Tibial artery (tissue), 4 donors: ENCODE results near the gene VKORC1L1.
"Not testable (repeated sequence)": the region's sequence is repeated elsewhere in the genome, so short reads cannot be mapped to it uniquely, and the experiment has no call there.

ENCODE experiments used
- DNase-seq, 2 donors: peaks; one replicate each; pipeline ENCODE4 v3.0.0-alpha.2; 2019
- H3K27ac ChIP-seq, 2 donors: fragments of 200-600 bp; sonication (generic) in 1 of 2; 1 replicate in 1 of 2; 2 replicates in 1 of 2; pipeline ENCODE4 v1.5.1; 2018 to 2019; ENCODE audit warnings: mild to moderate bottlenecking in 1 of 2
- H3K27me3 ChIP-seq, 2 donors: fragments of 200-600 bp; sonication (generic) in 1 of 2; one replicate each; pipeline versions ENCODE4 v1.5.1 to v1.6.0; 2016 to 2019
- H3K36me3 ChIP-seq, 3 donors: fragments of 200-600 bp; sonication (generic) in 2 of 3; one replicate each; pipeline ENCODE4 v1.5.1; 2016 to 2019; ENCODE audit warnings: mild to moderate bottlenecking in 2 of 3
- H3K4me1 ChIP-seq, 4 donors: fragments of 200-600 bp; sonication (generic) in 2 of 4; 1 replicate in 3 of 4; 2 replicates in 1 of 4; pipeline ENCODE4 v1.5.1; 2016 to 2019
- H3K4me3 ChIP-seq, 2 donors: fragments of 200-600 bp; sonication (generic) in 1 of 2; 1 replicate in 1 of 2; 2 replicates in 1 of 2; pipeline ENCODE4 v1.5.1; 2018 to 2019; ENCODE audit warnings: mild to moderate bottlenecking in 2 of 2
- H3K9me3 ChIP-seq, 3 donors: fragments of 200-600 bp; sonication (generic) in 1 of 3; one replicate each; pipeline ENCODE4 v1.5.1; 2016 to 2019
- intact Hi-C: fragments of 100-400 bp; cut with DNase I; formaldehyde crosslinking; loops from one replicate; pipeline ENCODE4 v1.15.0; 2023; ENCODE audit warnings: low total_unique reads
- TF ChIP-seq, protein P1 (sequence below), 2 experiments: fragments of 200-600 bp in 1 of 2; fragments of 450-650 bp in 1 of 2; IDR thresholded peaks; one replicate each; pipeline ENCODE4 v1.5.1; 2017 to 2019; ENCODE audit warnings: antibody characterized with exemption in 2 of 2, mild to moderate bottlenecking in 1 of 2, moderate library complexity in 1 of 2

VKORC1L1 gene

DNA sequence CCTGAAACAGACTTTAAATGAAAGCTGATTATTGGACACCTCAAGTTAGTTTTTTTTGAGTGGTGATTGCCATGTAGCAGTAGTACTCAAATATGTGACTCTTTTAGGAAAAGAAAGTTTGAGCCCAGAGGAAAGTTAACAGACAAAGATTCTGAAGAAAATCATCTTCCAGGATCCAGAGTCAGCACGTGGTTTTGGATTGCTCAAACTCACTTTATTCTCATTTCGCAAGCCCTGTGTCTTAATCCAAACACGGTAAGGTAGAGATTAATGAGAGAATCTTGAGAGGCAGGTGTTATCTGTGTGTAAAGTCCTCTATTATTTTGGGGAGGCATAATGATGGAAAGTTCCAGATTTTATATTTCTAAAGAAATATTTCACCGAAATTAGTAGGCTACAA is 2.8 kb downstream of the VKORC1L1 start:
- DNase-seq, H3K27ac ChIP-seq, H3K4me3 ChIP-seq, H3K36me3 ChIP-seq, H3K9me3 ChIP-seq, H3K27me3 ChIP-seq: not testable (repeated sequence)
- intact Hi-C loops: loop anchor here (10.0 kb wide), 1 partner anchor 99 kb away; no protein-coding TSS in a partner anchor
- peaks cover 0 to 17% (median 5%) of the 10 kb centered on the region in 4 donors for H3K4me1 ChIP-seq

DNA sequence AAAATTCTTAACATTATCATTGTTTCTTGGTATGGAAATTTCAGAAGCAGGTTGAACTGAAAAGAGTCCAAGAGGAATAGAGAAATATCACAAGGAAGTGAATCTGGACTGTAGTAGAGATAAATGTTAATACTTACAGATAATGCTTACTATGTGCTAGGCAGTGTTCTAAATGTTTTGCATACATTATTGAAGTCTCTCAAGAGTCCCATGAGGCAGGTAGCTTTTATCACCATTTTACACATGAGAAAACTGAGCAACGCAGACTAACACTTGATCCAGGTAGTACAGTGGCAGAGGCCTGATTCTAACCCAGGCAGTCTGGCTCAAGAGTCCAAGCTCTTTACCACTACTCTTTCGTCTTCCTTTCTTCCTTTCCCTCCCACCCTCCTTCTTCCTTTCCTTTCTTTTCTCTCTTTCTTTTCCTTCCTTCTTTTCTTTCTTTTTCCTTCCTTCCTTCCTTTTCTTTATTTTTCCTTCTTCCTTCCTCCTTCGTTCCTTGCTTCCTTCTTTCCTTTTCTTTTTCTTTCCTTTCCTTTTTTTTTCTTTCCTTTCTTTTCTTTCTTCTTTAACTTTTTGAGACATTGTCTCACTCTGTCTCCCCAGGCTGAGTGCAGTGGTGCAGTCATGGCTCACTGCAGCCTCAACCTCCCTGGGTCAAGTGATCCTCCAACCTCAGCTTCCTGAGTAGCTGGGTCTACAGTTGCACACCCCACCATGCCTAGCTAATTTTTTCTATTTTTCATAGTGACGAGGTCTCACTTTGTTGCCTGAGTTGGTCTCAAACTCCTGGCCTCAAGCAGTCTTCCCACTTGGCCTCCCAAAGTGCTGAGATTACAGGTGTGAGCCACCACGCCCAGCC is 6.6 kb downstream of the VKORC1L1 start:
- intact Hi-C loops: loop anchor here (10.0 kb wide), 1 partner anchor 95 kb away; no protein-coding TSS in a partner anchor
- DNase-seq, H3K27ac ChIP-seq, H3K27me3 ChIP-seq, H3K4me3 ChIP-seq, H3K9me3 ChIP-seq, H3K4me1 ChIP-seq, H3K36me3 ChIP-seq: not testable (repeated sequence)

DNA sequence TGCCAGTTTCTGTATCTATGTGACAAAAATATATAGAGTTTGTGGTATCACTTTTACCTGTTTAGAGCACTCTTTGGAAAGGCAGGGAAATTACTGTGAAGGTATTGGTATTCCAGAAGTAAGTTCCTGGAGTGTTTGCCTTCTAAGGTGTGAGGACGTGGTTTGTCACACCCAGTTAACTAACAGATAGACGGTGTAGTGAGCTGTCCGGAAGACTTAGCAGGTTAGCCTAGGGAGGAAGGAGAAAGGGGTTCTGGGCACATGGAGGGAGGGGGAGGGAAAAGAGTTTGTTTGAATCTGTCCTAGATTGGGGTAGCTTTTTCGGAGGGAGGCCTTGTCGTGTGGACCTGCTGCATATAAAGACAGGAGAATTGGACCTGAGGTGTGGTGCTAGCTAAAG is 7.4 kb downstream of the VKORC1L1 start:
- H3K9me3 ChIP-seq, H3K27me3 ChIP-seq, H3K36me3 ChIP-seq, DNase-seq, H3K27ac ChIP-seq, intact Hi-C loops, H3K4me3 ChIP-seq, H3K4me1 ChIP-seq: not testable (repeated sequence)

DNA sequence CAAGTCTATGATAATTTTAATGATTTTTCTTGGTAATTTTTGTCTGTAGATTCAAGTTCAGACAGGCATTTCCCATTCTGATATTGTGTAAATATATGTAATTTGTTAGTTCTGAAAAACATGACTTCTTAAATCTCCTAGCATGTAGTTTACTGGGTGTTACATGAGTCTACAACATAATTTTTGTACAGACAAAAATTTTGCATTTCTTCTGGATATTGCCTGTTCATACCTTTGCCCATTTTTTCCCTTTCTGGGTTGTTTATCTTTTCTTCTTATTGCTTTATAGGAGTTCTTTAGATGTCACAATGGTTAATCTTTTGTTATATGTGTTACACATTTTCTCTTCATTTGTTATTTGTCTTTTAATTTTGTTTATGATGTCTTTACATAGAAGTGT is 12.1 kb downstream of the VKORC1L1 start:
- H3K27me3 ChIP-seq, H3K27ac ChIP-seq, H3K4me3 ChIP-seq, intact Hi-C loops, H3K4me1 ChIP-seq, H3K9me3 ChIP-seq, DNase-seq, H3K36me3 ChIP-seq: not testable (repeated sequence)

DNA sequence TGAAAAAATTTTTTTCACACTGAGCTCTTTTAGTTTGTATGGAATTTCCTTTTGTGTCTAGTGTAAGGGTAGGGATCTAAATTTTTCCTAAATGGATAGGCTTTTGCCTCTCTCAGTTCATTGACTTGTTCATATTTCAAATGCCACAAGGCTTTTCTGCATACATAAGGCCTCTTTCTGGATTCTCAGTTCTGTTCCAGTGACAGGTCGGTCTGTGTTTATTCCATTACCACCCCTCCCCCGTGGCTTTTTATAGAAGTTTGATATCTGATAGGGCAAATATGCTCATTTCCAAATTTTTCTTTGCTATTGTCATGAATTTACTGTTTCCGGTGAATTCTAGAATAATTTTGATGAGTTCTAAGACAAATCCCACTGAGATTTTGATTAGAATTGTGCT is 12.7 kb downstream of the VKORC1L1 start:
- H3K4me1 ChIP-seq, H3K4me3 ChIP-seq, intact Hi-C loops, H3K27me3 ChIP-seq, H3K36me3 ChIP-seq, H3K27ac ChIP-seq, H3K9me3 ChIP-seq, DNase-seq: not testable (repeated sequence)

DNA sequence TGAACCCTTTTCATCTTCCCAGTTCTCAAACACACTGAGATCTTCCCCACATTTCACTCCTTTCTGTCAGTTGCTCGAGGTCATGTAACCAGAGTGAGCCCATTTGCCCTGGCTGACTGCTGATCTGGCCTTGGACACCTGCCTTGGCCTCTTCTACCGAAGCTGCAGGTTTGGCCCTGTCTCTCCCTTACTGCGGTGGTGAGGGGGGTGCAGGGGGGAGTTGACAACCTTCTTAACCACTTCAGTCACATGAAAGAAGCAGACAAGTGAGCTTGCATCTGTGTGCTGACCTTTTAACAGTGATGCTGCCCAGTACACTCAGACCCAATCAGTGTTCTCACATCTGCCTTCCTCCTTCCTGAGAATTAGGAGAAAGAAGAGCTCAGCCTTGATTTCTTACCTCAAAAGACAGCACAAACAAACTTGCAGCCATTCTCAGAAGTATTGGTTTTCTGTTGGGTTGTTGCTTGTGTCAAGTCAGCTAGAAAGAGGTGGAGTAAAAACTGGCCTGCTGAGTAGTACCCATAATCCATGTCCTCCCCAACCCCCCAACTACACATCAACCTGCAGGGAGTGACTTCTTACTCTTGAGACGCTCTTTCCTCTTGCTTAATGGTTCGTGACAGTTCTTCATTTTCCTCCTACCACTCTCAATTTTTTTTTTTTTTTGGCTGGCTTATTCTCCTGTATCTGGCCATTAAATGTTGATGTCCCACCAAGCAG is 15.7 kb downstream of the VKORC1L1 start:
- H3K27ac ChIP-seq, H3K4me3 ChIP-seq, H3K27me3 ChIP-seq, H3K4me1 ChIP-seq, intact Hi-C loops, H3K36me3 ChIP-seq, DNase-seq, H3K9me3 ChIP-seq: not testable (repeated sequence)

DNA sequence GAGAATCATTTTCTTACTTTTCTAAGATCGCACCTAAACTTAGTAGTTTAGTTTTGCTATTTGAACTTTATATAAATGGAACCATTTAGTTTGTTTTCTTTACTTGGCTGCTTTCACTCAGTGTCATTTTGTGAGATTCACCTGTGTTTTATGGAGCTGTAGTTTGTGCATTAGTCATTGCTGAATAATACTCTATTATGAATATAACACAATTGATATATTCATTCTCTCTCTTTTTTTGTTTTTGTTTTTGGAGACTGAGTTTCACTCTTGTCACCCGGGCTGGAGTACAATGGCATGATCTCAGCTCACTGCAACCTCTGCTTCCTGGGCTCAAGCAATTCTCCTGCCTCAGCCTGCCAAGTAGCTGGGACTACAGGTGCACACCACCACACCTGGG is 16.8 kb downstream of the VKORC1L1 start:
- H3K36me3 ChIP-seq, H3K27ac ChIP-seq, H3K27me3 ChIP-seq, DNase-seq, H3K4me3 ChIP-seq, H3K9me3 ChIP-seq, intact Hi-C loops, H3K4me1 ChIP-seq: not testable (repeated sequence)

DNA sequence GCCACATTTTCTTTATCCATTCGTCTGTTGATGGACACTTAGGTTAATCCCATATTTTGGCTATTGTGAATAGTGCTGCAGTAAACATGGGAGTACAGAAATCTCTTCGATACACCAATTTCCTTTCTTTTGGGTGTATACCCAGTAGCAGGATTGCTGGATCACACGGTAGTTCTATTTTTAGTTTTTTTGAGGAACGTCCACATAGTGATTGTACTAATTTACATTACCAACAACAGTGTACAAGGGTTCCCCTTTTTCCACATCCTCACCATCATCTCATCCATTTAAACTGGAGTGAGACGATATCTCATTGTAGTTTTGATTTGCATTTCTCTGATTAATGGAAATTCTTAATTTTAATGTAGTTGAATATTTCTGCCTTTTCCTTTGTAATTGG is 19.3 kb downstream of the VKORC1L1 start:
- H3K4me3 ChIP-seq: no peak overlapping the region
- no peak overlapping the region for H3K27ac ChIP-seq
- H3K4me1 ChIP-seq: no peaks in the 10 kb centered on the region
- no peaks in the 10 kb centered on the region for H3K27me3 ChIP-seq
- no peak for DNase-seq
- H3K36me3 ChIP-seq: peaks cover 5 to 9% (median 8%) of the 10 kb centered on the region in 3 donors
- no peaks in the 10 kb centered on the region for H3K9me3 ChIP-seq
- intact Hi-C loops: no loop called here
- TF ChIP-seq, protein P1, sequence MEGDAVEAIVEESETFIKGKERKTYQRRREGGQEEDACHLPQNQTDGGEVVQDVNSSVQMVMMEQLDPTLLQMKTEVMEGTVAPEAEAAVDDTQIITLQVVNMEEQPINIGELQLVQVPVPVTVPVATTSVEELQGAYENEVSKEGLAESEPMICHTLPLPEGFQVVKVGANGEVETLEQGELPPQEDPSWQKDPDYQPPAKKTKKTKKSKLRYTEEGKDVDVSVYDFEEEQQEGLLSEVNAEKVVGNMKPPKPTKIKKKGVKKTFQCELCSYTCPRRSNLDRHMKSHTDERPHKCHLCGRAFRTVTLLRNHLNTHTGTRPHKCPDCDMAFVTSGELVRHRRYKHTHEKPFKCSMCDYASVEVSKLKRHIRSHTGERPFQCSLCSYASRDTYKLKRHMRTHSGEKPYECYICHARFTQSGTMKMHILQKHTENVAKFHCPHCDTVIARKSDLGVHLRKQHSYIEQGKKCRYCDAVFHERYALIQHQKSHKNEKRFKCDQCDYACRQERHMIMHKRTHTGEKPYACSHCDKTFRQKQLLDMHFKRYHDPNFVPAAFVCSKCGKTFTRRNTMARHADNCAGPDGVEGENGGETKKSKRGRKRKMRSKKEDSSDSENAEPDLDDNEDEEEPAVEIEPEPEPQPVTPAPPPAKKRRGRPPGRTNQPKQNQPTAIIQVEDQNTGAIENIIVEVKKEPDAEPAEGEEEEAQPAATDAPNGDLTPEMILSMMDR (IDR thresholded peaks at IDR 0.05): no peak

DNA sequence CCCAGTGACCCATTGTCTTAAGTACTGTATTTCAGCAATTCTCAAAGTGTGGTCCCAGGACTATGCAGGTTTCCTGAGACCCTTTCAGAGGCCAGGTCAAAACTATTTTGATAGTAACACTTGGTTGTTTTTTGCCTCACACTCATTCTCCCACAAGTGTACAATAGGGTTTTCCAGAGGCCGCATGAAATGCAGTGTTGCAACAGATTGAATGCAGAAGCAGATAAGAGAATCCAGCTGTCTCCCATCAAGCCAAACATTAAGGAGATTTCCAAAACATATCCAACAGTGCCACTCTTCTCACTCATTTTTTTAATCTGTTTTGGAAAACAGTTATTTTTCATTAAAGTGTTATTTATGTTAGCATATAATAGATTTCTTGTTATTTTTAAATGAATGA is 20.0 kb downstream of the VKORC1L1 start:
- TF ChIP-seq, protein P1 (IDR thresholded peaks at IDR 0.05): no peak

More for the DNA sequence above, 20.0 kb downstream of the VKORC1L1 start:
- no peaks in the 10 kb centered on the region for H3K4me1 ChIP-seq
- no peak overlapping the region for H3K27ac ChIP-seq
- intact Hi-C loops: no loop called here
- no peak for DNase-seq
- H3K9me3 ChIP-seq: no peaks in the 10 kb centered on the region
- H3K27me3 ChIP-seq: no peaks in the 10 kb centered on the region
- H3K36me3 ChIP-seq: peaks cover 5 to 9% (median 8%) of the 10 kb centered on the region in 3 donors
- no peak overlapping the region for H3K4me3 ChIP-seq
